Islet of Langerhans (tissue), 1 donor: ENCODE measurements around the gene SSBP4.
"Not testable (repeated sequence)": the region's sequence is repeated elsewhere in the genome, so short reads cannot be mapped to it uniquely, and the experiment has no call there.

Experiments
- FAIRE-seq: peaks from one replicate; lab custom pipeline; 2011; peaks lifted over from hg19 to GRCh38; lab: Jason Lieb, UNC

The SSBP4 gene

DNA sequence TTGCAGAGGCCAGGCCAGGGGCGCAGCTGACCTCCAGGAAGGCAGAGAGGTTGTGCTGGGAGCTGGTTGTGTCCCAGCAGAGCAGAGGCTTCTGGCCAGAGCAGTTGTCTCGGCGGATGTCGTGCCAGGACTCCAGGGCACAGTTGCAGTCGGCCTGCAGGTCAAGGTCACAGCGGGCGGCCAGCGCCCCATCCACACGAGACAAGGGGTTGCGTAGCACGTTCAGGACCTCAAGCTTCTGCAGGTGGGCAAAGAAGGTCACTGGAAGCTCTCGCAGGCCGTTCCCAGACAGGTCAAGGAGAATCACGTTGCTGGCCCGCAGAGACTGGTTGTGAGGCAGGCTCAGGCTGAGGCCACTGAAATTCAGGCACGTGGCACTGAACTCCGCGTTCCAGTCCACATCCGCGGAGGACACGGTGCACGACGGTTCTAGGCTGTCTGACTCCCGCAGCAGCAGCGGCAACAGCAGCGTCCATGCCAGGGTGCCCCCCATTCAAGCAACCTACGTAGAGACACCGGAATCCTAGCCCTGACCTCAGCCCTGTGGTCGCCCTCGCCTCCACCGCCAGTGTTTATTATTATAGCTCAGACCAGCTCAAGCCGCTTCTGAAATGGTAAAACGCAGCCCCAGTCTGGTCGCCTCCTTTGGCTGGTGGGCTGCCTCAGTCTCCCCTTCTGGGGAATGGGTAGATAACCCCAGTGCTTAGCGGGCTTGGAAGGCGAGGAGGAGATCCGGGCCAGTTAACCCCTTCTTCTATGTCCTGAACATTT is 22.5 kb upstream of the SSBP4 start:
- FAIRE-seq = no peak

DNA sequence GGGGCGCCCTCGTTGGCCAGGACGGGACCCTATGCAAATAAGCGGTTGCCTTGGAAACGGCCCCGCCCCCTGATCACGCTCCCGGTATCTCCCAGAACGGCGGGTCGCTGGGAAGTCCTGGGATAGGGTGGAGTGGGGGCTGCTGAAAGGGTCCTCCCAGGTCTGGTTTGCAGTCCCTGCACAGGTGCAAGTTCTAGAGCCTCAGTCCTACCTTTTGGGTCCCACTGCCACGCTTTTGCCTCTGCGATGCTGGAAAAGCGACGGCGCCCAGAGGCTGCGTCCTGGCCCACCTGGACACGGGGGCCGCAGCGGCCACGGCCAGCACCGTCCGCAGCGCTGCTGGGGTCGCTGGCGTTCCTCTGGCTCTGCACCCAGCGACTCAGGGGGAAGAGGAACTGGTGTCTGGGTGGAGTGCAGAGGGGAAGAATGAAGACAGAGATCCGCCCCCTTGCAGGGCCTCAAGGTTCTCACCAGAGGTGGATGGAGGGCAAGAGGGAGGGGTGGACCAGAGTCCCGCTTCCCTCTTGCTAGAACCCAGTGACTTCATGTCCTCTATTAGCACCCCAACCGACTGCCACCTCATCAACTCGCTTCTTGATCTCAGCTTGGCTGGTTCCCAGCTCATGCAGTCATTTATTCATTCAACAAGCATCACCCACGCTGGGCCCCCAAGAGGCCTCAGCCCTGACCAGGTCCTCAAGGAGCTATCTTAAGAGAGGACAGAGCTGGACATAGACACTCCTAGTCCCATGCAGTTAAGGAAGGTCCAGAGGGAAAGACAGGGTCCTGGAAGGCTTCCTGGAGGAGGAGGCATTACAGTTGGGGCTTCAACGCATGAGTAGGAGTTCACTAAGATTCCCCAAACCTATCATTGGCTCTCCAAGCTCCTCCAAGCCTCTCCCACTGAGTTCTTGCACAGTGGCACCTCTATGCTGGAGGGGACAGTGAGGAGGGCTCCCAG is 21.7 kb upstream of the SSBP4 start, which contains the start of gene LRRC25:
TSS of gene LRRC25 (minus strand) at position 381 of the 961 bp plus-strand sequence. CDS start 659 bp downstream, outside the sequence.
- no peak for FAIRE-seq

DNA sequence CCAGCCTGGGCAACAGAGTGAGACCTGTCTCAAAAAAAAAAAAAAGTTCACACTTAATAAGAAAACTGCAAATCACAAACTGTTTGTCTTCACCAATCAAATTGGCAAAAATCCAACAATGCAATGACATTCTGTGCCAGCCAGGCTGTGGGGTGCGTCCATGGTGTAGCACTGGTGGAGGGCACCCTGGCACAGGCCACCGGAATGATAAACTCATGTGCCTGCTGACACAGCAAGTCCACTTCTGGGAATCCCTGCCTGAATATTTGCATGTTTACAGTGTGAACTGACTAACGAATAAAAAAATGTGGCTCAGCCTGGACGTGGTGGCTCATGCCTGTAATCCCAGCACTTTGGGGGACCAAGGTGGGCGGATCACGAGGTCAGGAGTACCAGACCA is 20.2 kb upstream of the SSBP4 start:
- FAIRE-seq = no peak

DNA sequence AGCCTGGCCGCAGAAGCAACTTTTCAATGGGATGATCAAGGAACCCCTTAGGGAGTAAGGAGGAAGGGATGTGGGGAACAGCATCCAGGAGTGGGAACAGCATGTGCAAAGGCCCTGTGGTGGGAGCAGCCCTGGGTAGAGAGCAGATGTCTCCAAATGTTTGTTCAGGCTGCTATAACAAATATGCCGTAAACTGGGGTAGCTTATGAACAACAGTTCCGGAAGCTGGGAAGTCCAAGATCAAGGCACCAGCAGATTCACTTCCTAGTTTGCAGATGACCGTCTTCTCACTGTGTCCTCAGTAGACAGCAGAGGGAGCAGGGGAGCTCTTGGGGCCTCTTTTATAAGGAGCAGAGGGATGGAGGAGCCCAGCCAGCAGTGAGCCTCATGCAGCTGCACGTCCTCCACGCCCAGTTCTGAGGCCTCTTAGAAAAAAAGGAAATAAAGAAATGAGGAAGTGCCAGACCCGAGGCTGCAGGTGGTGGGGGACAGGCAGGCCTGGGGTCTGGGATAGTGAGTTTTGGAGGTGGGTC is 17.6 kb upstream of the SSBP4 start:
- no peak for FAIRE-seq

DNA sequence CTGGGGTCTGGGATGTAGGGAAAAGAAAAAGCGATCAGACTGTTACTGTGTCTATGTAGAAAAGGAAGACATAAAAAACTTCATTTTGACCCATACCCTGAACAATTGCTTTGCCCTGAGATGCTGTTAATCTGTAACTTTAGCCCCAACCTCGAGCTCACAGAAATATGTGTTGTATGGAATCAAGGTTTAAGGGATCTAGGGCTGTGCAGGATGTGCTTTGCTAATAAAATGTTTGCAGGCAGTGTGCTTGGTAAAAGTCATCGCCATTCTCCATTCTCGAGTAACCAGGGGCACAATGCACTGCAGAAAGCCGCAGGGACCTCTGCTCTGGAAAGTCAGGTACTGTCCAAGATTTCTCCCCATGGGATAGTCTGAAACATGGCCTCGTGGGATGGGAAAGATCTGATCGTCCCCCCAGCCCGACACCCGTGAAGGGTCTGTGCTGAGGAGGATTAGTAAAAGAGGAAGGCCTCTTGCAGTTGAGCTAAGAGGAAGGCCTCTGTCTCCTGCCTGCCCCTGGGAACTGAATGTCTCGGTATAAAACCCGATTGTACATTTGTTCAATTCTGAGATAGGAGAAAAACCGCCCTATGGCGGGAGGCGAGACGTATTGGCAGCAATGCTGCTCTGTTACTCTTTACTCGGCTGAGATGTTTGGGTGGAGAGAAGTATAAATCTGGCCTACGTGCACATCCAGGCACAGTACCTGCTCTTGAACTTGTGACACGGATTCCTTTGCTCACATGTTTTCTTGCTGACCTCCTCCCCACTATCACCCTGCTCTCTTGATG is 16.5 kb upstream of the SSBP4 start:
- not testable (repeated sequence) for FAIRE-seq

DNA sequence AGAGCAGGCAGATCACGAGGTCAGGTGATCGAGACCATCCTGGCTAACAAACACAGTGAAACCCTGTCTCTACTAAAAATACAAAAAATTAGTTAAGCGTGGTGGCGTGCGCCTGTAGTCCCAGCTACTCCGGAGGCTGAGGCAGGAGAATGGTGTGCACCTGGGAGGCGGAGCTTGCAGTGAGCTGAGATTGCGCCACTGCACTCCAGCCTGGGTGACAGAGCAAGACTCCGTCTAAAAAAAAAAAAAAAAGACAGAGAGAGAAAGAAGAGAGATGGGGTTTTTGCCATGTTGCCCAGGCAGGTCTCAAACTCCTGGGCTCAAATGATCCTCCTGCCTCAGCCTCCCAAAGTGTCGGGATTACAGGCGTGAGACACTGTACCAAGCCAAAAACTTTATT is 13.4 kb upstream of the SSBP4 start:
- FAIRE-seq = not testable (repeated sequence)

DNA sequence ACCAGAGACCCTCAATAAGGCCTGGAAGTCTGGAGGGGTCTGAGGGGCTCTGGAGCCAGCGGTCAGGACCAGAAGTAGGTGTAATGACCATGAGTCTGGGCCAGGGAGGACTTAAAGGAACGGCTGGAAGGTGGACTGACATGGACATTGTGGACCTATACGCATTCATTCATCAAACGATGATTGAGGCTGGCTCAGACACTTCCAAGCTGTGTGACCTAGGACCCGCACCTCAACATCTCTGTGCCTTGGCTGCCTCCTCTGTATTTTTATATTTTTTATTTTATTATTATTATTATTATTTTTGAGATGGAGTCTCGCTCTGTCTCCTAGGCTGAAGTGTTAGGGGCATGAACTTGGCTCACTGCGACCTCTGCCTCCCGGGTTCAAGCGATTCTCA is 12.4 kb upstream of the SSBP4 start:
- FAIRE-seq = no peak

DNA sequence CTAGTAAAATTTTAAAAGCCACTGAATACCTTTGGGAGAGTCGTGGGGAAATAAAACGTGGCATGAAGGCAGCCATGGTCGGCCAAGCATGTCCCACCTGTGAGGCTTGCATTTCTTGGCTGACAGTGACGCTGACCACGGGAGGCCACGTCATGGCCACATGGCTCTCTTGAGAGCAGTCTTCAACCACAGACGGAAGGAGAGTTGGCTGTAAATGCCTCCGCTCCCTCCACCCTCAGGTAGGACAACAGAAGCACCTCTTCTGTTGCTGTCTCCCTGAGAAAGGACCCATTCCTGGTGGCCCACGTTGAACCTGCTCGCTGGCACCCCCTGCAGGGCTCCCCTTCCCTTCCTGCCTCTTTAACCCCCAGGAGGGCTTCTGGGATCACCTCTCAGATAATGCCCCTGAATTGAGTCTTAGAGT is 11.1 kb upstream of the SSBP4 start:
- FAIRE-seq = no peak

DNA sequence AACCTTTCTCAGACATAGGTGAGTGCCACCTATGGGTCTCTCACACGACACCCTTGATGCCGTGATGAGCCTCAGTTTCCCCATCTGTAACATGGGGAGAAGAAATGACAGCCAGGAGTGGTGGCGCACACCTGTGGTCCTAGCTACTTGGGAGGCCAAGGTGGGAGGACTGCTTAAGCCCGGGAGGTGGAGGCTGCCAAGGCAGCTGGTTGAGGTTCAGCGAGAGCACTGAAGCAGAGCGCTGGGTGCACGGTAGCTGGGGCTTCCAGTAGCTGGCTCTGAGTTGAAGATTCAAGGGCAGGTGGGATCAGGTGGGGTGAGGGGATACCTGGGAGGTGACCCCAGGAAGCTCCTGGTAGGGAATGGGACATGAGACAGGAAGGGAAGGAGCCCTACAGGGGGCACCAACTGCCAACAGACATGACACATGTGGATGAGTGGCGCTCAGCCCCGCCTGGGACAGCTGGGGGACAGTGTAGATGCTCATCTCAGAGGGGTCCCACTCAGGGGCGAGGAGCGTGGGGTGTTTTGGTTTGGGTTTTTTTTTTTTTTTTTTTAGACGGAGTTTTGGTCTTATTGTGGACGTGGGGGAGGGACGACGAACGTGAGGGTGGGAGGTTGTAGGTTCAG is 6.5 kb upstream of the SSBP4 start:
- no peak for FAIRE-seq

DNA sequence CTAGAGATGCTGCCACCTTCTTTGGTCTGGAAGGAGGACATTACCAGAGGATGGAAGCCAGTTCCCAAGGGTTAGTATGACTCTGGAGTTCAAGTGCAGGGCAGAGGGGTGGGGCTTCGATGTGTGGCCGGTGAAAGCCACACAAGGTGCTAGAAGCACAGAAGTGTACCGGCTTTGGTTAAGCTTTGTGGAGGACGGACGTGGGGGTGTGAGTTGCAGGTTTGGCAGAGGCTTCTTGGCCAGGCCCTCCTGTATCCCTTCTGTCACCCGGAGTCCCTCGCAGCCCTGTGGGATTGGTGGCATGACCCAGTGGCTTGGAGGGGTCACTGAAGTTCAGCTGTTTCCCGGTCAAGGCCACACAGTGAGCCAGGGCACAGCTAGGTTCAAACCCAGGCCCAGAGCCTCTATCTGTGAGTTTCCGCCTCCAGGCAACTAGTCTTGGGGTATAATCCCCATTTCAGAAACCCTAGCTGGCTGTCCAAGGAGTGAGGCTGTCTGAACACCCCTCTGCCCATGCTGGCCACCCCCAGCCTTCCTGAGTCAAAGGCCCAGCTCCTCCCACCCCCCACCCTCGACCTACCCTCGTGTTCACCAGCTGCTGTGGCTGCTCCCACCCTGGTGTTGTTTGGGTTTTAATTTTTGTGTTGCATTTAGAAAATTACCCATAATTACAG is 4.6 kb upstream of the SSBP4 start:
- no peak for FAIRE-seq

DNA sequence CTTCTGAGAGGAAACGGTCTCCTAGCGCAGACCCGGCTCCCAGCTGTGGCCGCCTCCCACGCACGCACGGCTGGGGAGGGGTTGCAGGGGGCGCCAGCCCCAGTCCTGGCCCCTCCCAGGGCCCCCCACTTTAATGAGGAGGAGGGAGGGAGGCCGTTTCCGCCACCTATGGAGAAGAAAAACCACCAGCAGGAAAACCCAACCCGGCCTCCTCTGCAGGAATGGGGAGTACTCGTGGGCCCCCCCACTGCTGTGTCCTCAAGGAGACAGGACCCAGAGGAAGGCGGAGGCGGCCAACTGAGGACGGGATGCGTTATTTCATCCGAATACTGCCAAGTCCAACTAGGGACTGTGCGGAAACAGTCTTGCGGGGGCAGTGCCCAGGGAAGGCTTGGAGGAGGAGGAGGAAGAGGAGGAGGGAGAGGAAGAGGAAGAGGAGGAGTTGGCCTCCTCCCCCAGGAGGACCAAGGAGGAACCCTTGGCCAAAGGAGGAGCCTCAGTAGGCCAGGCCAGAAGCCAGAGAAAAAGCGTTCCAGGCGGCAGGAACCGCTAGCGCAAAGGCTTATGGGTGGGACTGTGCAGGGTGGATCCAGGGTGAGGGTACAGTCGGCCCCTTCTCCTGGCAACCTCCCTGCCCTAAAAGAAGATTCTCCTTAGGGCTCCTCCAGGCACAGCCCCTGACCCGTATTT is 3.9 kb upstream of the SSBP4 start:
- FAIRE-seq = no peak

DNA sequence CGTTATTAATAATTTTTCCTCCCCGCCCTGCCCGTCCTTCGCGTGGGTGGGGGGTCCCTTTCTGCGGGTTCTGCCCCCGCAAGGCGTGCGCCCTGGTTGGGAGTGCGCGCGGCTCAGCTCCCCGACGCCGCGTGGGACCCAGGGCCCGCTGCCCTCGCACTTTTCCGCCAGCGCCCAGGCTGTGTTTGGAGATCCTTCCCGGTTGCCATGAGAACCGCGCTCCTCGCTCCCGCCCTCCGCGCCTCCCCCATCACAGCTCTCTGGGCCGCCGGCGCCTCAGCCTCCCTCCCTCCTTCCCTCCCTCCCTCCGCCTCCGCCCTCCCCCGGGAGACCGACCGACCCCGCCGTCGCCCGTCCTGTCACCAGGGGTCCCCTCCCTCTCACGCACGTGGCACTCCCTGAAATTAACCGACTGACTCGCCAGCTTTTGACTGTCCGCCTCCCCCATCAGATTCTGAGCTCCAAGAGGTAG is 2.4 kb upstream of the SSBP4 start:
- FAIRE-seq = no peak

DNA sequence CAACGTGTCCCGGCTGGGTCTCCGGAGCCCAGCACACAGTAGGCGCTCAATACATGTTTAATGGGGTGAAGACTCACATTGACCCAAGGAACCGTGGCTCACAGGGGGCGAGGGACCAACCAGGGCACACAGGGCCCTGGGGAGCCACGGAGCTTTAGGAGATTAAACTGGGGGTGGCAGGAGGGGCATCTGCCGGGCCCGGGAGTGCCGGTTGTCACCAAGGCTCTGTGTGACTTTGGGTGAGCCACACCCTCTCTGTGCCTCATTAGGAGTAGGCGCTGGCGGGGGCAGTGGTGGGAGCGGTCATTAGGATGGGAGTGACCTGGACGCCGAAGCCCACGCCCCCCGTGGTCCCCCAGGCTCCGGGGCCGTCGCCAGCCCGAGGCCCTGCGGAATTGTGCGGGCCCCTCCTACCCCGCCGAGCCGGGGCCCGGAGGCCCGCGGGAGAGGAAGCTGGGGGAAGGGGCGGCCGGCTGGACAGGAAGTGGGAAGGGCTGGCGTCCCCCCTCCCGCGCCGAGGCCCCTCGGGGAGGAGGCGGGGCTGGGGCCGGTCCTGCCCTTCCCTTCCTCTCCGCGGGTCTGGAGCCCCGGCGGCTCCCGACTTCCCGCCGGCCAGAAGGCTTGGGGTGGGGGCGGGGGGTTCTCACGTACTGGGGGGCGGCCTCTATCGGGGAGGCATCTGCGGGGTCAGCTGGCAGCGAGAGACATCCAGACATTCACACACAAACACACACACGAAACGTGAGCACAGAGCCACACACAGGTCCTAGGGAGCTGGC is 1.8 kb upstream of the SSBP4 start:
- no peak for FAIRE-seq

DNA sequence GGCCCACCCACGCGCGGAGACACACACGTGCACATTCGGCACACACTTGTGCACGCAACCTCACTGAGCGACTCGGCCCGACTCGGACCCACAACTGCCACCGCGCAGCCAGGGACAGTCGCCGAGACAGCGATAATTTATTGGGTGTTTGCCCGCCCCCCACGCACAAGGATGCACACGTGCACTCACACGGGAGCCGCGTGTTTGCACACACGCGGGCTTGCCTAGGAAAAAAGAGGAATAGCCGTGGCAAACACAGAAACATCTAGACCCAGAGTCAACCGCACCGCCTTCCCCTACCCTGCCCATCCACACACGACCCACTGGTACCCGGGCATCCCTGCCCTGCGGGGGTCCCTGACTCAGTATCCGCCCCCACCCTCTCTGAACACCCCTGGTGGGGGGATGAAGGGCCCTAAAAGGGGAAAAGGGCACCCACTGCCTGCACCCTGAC is 1.1 kb upstream of the SSBP4 start:
- FAIRE-seq = no peak

DNA sequence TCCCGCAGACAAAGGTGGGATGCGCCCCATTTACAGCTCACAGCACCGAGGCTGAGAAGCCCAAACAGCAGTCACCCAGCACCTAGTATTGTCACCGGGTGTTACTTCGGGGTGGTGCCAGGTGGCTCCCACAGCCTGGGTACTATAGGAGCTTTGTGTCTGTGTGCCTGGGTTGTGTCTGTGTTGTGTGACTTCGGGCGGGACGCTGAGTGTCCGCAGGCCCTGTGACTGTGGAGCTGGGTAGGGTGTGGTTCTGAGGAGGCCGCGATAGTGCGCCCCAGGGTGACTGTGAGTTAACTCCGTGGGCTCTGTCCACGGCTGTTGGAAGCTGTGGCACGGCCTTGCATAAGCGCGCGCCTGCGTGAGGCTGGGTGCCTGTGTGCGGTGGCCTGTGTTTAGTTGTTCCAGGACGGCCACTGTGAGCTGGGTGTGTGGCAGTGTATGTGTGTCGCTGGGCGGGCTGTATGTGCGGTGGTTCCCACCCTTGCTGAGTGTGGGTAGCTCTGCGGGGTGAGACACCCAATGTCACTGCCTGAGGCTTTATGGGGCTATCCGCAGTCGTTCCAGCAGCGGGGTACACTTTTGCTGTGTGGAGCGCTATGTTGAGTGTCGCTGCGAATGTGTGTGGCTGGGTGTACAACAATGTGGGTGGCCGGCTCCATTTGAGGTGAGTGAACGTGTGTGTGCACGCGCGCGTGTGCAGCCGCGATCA is 559 bp upstream of the SSBP4 start:
- no peak for FAIRE-seq

DNA sequence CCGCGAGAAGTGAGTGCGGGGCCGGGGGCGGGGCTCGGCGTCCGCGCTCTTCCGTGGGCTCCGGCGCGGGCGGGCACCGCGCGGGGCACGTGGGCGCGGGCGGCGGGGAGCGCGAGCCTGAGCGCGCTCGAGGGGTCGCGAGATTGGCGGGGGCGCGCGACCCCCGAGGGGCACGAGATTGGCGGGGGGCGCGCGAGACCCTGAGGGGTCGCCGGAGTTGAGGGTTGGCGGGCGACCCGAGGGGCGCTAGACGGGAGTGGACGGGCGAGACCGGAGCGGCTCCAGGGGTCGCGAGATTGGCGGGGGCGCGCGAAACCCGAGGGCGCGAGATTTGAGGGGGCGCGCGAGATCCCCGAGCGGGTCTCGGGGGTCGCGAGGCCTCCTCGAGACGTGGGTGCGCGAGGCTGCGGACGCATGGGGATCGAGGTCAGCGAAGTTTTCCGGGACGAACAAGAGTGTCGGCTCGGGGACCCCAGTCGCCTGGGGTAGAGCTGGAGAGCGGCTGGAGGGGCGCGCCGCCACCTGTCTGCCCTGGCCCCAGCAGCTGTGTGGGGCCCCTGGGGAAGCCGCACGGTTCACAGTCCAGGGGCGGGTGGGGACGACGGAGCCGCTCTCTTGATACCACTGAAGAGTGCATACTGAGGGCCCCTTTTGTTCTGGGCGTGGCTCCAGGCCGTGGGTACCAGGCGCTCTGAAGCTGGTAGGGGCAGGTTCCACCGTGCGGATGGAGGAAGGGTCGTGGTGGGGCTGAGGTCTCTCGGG is 682 bp downstream of the SSBP4 start:
- no peak for FAIRE-seq

DNA sequence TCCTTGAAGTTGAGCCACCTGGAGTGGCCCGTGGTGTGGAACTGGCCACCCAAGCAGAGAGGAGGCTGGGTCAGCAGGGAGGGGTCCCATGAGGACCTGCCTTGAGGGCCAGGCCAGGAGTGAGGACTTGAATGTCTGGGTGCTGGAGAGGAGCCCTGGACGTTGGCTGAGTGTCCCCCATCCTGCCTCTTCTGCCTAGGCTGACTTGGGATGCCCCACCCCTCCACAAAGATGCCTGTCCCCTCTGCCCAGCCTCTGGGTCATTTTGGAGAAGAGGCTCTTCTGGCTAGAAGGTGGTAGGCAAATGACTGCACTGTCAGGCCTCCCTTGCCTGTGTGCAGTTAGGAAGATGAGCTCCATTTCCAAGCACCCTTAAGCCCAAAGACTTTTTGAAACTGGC is 1.7 kb downstream of the SSBP4 start:
- FAIRE-seq = no peak

DNA sequence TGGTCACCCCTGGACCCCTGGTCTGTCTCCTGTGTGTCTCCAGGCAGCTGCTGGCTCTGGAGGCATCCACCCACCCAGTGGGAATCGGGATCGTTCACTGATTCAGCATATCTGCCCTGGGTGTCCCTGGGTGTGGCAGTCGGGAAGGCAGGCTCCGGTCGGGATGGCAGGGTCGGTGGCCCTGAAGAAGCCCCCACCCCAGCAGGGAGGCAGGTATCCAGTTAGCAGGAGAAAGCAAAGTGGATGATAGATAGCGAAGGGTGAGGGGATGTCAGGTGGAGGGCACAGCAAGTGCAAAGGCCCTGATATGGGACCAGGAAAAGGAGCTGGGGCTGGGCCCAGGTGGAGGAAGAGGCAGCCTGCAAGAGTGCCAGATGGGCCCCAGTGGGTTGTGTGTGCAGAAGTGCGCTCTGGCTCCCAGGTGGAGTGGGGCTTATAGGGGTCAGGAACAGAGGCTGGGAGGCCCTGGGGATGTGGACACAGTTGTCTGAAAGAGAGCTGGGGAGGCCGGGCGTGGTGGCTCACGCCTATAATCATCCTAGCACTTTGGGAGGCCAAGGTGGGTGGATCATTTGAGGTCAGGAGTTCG is 2.3 kb downstream of the SSBP4 start:
- FAIRE-seq = no peak
